AG09319 (cell line): ENCODE measurements around the gene QRICH1.

Experiments used
- DNase-seq: peaks from one replicate; pipeline ENCODE4 v3.0.0-alpha.2; 2010; ENCODE audit warnings: low read depth; ENCODE audit errors: extremely low read depth
- CTCF ChIP-seq: IDR thresholded peaks from 2 replicates; pipeline ENCODE4 v1.5.1; 2011; ENCODE audit warnings: low read depth, mild to moderate bottlenecking, inconsistent platforms, low read length, moderate library complexity

Gene QRICH1

GRCh38 chr3:49093853-49094767 lies at the start of gene QRICH1:
Gene QRICH1, minus strand, starts transcription at chr3:49094071. Its CDS starts 17,054 bp downstream, at chr3:49077017.
- DNase-seq, result peak; percentile 96
- peak; percentile 76 for TF ChIP-seq CTCF

- TF ChIP-seq CTCF, result no peak
Observed at GRCh38 chr3:49140080-49140479, 46.2 kb upstream of the QRICH1 start.

GRCh38 chr3:49135499-49135898 lies 41.6 kb upstream of the QRICH1 start:
- no peak for DNase-seq
- TF ChIP-seq CTCF, result no peak

More at GRCh38 chr3:49140080-49140479, 46.2 kb upstream of the QRICH1 start:
- no peak for DNase-seq

- no peak for TF ChIP-seq CTCF
- DNase-seq, result no peak
Observed at GRCh38 chr3:49134471-49135265, 40.8 kb upstream of the QRICH1 start.

GRCh38 chr3:49133226-49133951 lies 39.5 kb upstream of the QRICH1 start:
- DNase-seq, result peak; percentile 79
- no peak for TF ChIP-seq CTCF

- peak; percentile 32 for TF ChIP-seq CTCF
- peak; percentile 57 for DNase-seq
Observed at GRCh38 chr3:49132437-49133225, 38.8 kb upstream of the QRICH1 start, which contains the start of gene LAMB2. Gene LAMB2, minus strand, starts transcription at chr3:49133050. Its CDS starts 183 bp downstream, at chr3:49132867.
